Measurements from ENCODE around the gene CHCHD6. TPM values are rescaled to one million over a fixed set of nuclear protein-coding genes. Genes with fewer than 3 reads are reported as not detected.

Gene CHCHD6
- total RNA-seq, 2 experiments from 2014 or later: 8.7 to 9.3 TPM

- no peak for DNase-seq
- Histone ChIP-seq H3K27me3 (ENCODE audit: control insufficient read depth in 1 of 2, insufficient read depth in 2 of 2, low read length in 2 of 2) (no peaks in the 10 kb centered on the region), H3K36me3 (ENCODE audit: insufficient read depth, low read length) (no peaks in the 10 kb centered on the region), H3K4me3 (ENCODE audit: low read length) (no peak overlapping the region), H3K4me1 (ENCODE audit: insufficient read depth, low read length) (no peaks in the 10 kb centered on the region), H3K27ac (ENCODE audit: low read depth in 1 of 2, low read length in 2 of 2) (no peak overlapping the region), H3K9me3 (ENCODE audit: control insufficient read depth in 1 of 2, insufficient read depth in 1 of 2, low read length in 2 of 2) (no peaks in the 10 kb centered on the region)
- Mint-ChIP-seq H3K9me3 (no peaks in the 10 kb centered on the region), H3K36me3 (ENCODE audit: low read depth) (peaks cover 4% of the 10 kb centered on the region), H3K27me3 (no peaks in the 10 kb centered on the region), H3K4me3 (no peak overlapping the region), H3K27ac (no peak overlapping the region), H3K4me1 (ENCODE audit: low read depth) (no peaks in the 10 kb centered on the region)
- ChIA-PET CTCF (no interaction called here), POLR2A (no interaction called here)
- intact Hi-C loops (cut with DNase I, micrococcal nuclease): no loop called here
- no peak for TF ChIP-seq CTCF (IDR thresholded peaks at IDR 0.05)
- no peak for ATAC-seq (ENCODE audit: poor library complexity)
These were observed 253.0 kb downstream of the CHCHD6 start for GRCh38 chr3:126956866-126957650.

- Mint-ChIP-seq H3K27ac (no peak overlapping the region), H3K36me3 (ENCODE audit: low read depth) (peaks cover 4% of the 10 kb centered on the region), H3K27me3 (no peaks in the 10 kb centered on the region), H3K9me3 (no peaks in the 10 kb centered on the region), H3K4me3 (no peak overlapping the region), H3K4me1 (ENCODE audit: low read depth) (no peaks in the 10 kb centered on the region)
- no peak for DNase-seq
- intact Hi-C loops (cut with DNase I, micrococcal nuclease): no loop called here
- Histone ChIP-seq H3K4me1 (ENCODE audit: insufficient read depth, low read length) (no peaks in the 10 kb centered on the region), H3K36me3 (ENCODE audit: insufficient read depth, low read length) (no peaks in the 10 kb centered on the region), H3K4me3 (ENCODE audit: low read length) (no peak overlapping the region), H3K27me3 (ENCODE audit: control insufficient read depth in 1 of 2, insufficient read depth in 2 of 2, low read length in 2 of 2) (no peaks in the 10 kb centered on the region), H3K27ac (ENCODE audit: low read depth in 1 of 2, low read length in 2 of 2) (no peak overlapping the region), H3K9me3 (ENCODE audit: control insufficient read depth in 1 of 2, insufficient read depth in 1 of 2, low read length in 2 of 2) (no peaks in the 10 kb centered on the region)
- no peak for ATAC-seq (ENCODE audit: poor library complexity)
- ChIA-PET CTCF (no interaction called here), POLR2A (no interaction called here)
- TF ChIP-seq CTCF (IDR thresholded peaks at IDR 0.05): no peak
These were observed 254.0 kb downstream of the CHCHD6 start for GRCh38 chr3:126957776-126958637.

- no peak for DNase-seq
- ChIA-PET POLR2A (no interaction called here), CTCF (no interaction called here)
- no peak for ATAC-seq (ENCODE audit: poor library complexity)
- no peak overlapping the region for H3K4me3 Mint-ChIP-seq
- no peaks in the 10 kb centered on the region for H3K4me1 ChIP-seq (ENCODE audit: insufficient read depth, low read length)
- no peaks in the 10 kb centered on the region for H3K4me1 Mint-ChIP-seq (ENCODE audit: low read depth)
- no peaks in the 10 kb centered on the region for H3K27me3 Mint-ChIP-seq
- no peak overlapping the region for H3K27ac ChIP-seq (ENCODE audit: low read depth in 1 of 2, low read length in 2 of 2)
- no peak for TF ChIP-seq CTCF (IDR thresholded peaks at IDR 0.05)
- no peaks in the 10 kb centered on the region for H3K9me3 Mint-ChIP-seq
- H3K27ac Mint-ChIP-seq: no peak overlapping the region
- H3K36me3 Mint-ChIP-seq (ENCODE audit: low read depth): peaks cover 4% of the 10 kb centered on the region
- no peaks in the 10 kb centered on the region for H3K27me3 ChIP-seq (ENCODE audit: control insufficient read depth in 1 of 2, insufficient read depth in 2 of 2, low read length in 2 of 2)
- H3K36me3 ChIP-seq (ENCODE audit: insufficient read depth, low read length): no peaks in the 10 kb centered on the region
- H3K4me3 ChIP-seq (ENCODE audit: low read length): no peak overlapping the region
- H3K9me3 ChIP-seq (ENCODE audit: control insufficient read depth in 1 of 2, insufficient read depth in 1 of 2, low read length in 2 of 2): no peaks in the 10 kb centered on the region
- intact Hi-C loops (cut with DNase I, micrococcal nuclease): no loop called here
These were observed 254.6 kb downstream of the CHCHD6 start for GRCh38 chr3:126958638-126959085.
